H1 (cell line): ENCODE measurements around the gene MRPL9. TPM values are rescaled to one million over a fixed set of nuclear protein-coding genes. Genes with fewer than 3 reads are reported as not detected.

Experiments
- CTCF ChIA-PET: fragments of 300-600 bp; sonication (Branson Sonifier 250); formaldehyde crosslinking; loops from one replicate; lab custom pipeline; 2021; ENCODE audit not compliant: partially characterized antibody; lab: Charles Lee
- POLR2A ChIA-PET: fragments of 300-600 bp; sonication (Branson Sonifier 250); formaldehyde crosslinking; loops from one replicate; lab custom pipeline; 2021; ENCODE audit warnings: inconsistent platforms; ENCODE audit not compliant: partially characterized antibody; lab: Charles Lee
- DNase-seq, 2 experiments: peaks; one replicate each; pipeline versions ENCODE4 v3.0.0 to v3.0.0-alpha.2; 2010 to 2022; ENCODE audit warnings: low spot score in 2 of 2, low read depth in 1 of 2, mixed read lengths in 1 of 2
- FAIRE-seq: peaks from 2 replicates; lab custom pipeline; 2011; peaks lifted over from hg19 to GRCh38; lab: Jason Lieb, UNC
- H2AFZ ChIP-seq: 2 replicates; pipeline ENCODE4 v1.8.1; 2012; ENCODE audit warnings: low read length, inconsistent platforms
- H2AK5ac ChIP-seq: 2 replicates; pipeline ENCODE4 v1.6.1; 2013; ENCODE audit warnings: low read depth, low read length
- H2BK120ac ChIP-seq: replicated peaks from 2 replicates; pipeline ENCODE3; 2013; ENCODE audit warnings: low read depth, low read length, inconsistent platforms
- H2BK12ac ChIP-seq: 2 replicates; pipeline ENCODE4 v1.6.1; 2013; ENCODE audit warnings: low read depth, low read length
- H2BK15ac ChIP-seq: 2 replicates; pipeline ENCODE4 v1.6.1; 2013; ENCODE audit warnings: low read length
- H2BK20ac ChIP-seq: 2 replicates; pipeline ENCODE4 v1.6.1; 2013; ENCODE audit warnings: low read length
- H2BK5ac ChIP-seq: 2 replicates; pipeline ENCODE4 v1.6.1; 2013; ENCODE audit warnings: low read depth, low read length
- H3K14ac ChIP-seq: 2 replicates; pipeline ENCODE4 v1.6.1; 2013; ENCODE audit warnings: inconsistent platforms; ENCODE audit not compliant: insufficient read length
- H3K18ac ChIP-seq: 2 replicates; pipeline ENCODE4 v1.6.1; 2013; ENCODE audit warnings: low read length; ENCODE audit errors: extremely low read depth
- H3K23ac ChIP-seq: 2 replicates; pipeline ENCODE4 v1.6.1; 2013; ENCODE audit warnings: inconsistent platforms; ENCODE audit not compliant: insufficient read length
- H3K23me2 ChIP-seq: 2 replicates; pipeline ENCODE4 v1.6.1; 2013; ENCODE audit warnings: low read depth, low read length
- H3K27ac ChIP-seq: 2 replicates; pipeline ENCODE4 v1.6.1; 2011; ENCODE audit warnings: low read depth, low read length, inconsistent platforms
- H3K27me3 ChIP-seq, 4 experiments: replicated peaks in 1 of 4; 1 replicate in 1 of 4; 2 replicates in 3 of 4; pipeline versions ENCODE4 v1.6.1 to v1.8.1; 2011 to 2013; ENCODE audit warnings: low read length in 3 of 4, mild to moderate bottlenecking in 3 of 4, inconsistent platforms in 2 of 4, mixed read lengths in 2 of 4, moderate library complexity in 1 of 4; ENCODE audit not compliant: control insufficient read depth in 3 of 4, insufficient read depth in 3 of 4; ENCODE audit errors: extremely low read depth in 1 of 4
- H3K36me3 ChIP-seq, 4 experiments: 2 replicates each; pipeline versions ENCODE4 v1.6.1 to v1.8.1; 2011 to 2013; ENCODE audit warnings: mild to moderate bottlenecking in 4 of 4, low read length in 3 of 4, moderate library complexity in 2 of 4, control low read depth in 1 of 4, inconsistent platforms in 1 of 4; ENCODE audit not compliant: insufficient read depth in 4 of 4, control insufficient read depth in 2 of 4
- H3K4ac ChIP-seq: replicated peaks from 2 replicates; pipeline ENCODE3; 2013; ENCODE audit warnings: low read length, low read depth, mixed read lengths, inconsistent platforms; ENCODE audit not compliant: insufficient read length
- H3K4me1 ChIP-seq, 4 experiments: replicated peaks in 1 of 4; 1 replicate in 1 of 4; 2 replicates in 3 of 4; pipeline versions ENCODE4 v1.6.1 to v1.8.1; 2011 to 2013; ENCODE audit warnings: low read length in 3 of 4, inconsistent platforms in 2 of 4, mixed read lengths in 1 of 4; ENCODE audit not compliant: insufficient read depth in 4 of 4, control insufficient read depth in 3 of 4
- H3K4me2 ChIP-seq, 2 experiments: 2 replicates each; pipeline versions ENCODE4 v1.6.1 to v1.8.1; 2011 to 2013; ENCODE audit warnings: low read depth in 2 of 2, low read length in 2 of 2, control low read depth in 1 of 2, inconsistent platforms in 1 of 2, mild to moderate bottlenecking in 1 of 2; ENCODE audit not compliant: insufficient read depth in 1 of 2
- H3K4me3 ChIP-seq, 4 experiments: fragments of 200-600, 300-600 bp in 1 of 4; sonication (generic), shearing (Covaris generic), sonication (Bioruptor Twin) in 1 of 4; 2 replicates each; pipeline versions ENCODE4 v1.5.1 to v1.8.1; 2011 to 2016; ENCODE audit warnings: low read length in 4 of 4, low read depth in 3 of 4, control low read depth in 2 of 4, inconsistent platforms in 2 of 4, mild to moderate bottlenecking in 2 of 4, mixed read lengths in 1 of 4, moderate library complexity in 1 of 4; ENCODE audit not compliant: insufficient read depth in 2 of 4; ENCODE audit errors: extremely low read depth in 1 of 4
- H3K56ac ChIP-seq: replicated peaks from 2 replicates; pipeline ENCODE3; 2013; ENCODE audit warnings: low read depth, mild to moderate bottlenecking, mixed read lengths, low read length, inconsistent platforms; ENCODE audit not compliant: insufficient read length
- H3K79me1 ChIP-seq: 2 replicates; pipeline ENCODE4 v1.6.1; 2013; ENCODE audit warnings: low read depth, low read length, control low read depth
- H3K79me2 ChIP-seq, 2 experiments: 2 replicates each; pipeline versions ENCODE4 v1.6.1 to v1.8.1; 2012 to 2013; ENCODE audit warnings: low read length in 2 of 2, mild to moderate bottlenecking in 2 of 2, inconsistent platforms in 1 of 2; ENCODE audit not compliant: insufficient read depth in 2 of 2, control insufficient read depth in 1 of 2
- H3K9ac ChIP-seq, 4 experiments: replicated peaks in 1 of 4; 1 replicate in 1 of 4; 2 replicates in 3 of 4; pipeline versions ENCODE4 v1.6.1 to v1.8.1; 2011 to 2013; ENCODE audit warnings: low read depth in 3 of 4, low read length in 3 of 4, control low read depth in 2 of 4, mild to moderate bottlenecking in 2 of 4, moderate library complexity in 2 of 4, inconsistent platforms in 1 of 4; ENCODE audit errors: extremely low read depth in 1 of 4
- H3K9me3 ChIP-seq, 2 experiments: 2 replicates each; pipeline versions ENCODE4 v1.6.1 to v1.8.1; 2012 to 2013; ENCODE audit warnings: mild to moderate bottlenecking in 2 of 2, moderate library complexity in 2 of 2, control low read depth in 1 of 2, inconsistent platforms in 1 of 2, low read depth in 1 of 2, low read length in 1 of 2, mixed read lengths in 1 of 2; ENCODE audit not compliant: insufficient read depth in 2 of 2
- H4K20me1 ChIP-seq, 2 experiments: replicated peaks in 1 of 2; 2 replicates each; pipeline versions ENCODE3 to v1.8.1; 2011 to 2013; ENCODE audit warnings: inconsistent platforms in 2 of 2, low read length in 2 of 2, mild to moderate bottlenecking in 1 of 2; ENCODE audit not compliant: insufficient read depth in 2 of 2, control insufficient read depth in 1 of 2
- H4K5ac ChIP-seq: 2 replicates; pipeline ENCODE4 v1.6.1; 2013; ENCODE audit warnings: low read length, low read depth, mixed read lengths, inconsistent platforms; ENCODE audit not compliant: insufficient read length
- H4K8ac ChIP-seq: 2 replicates; pipeline ENCODE4 v1.8.0; 2013; ENCODE audit warnings: mild to moderate bottlenecking, moderate library complexity, low read length, inconsistent platforms; ENCODE audit not compliant: insufficient read depth; ENCODE audit errors: extremely low read depth
- H4K91ac ChIP-seq: replicated peaks from 2 replicates; pipeline ENCODE3; 2013; ENCODE audit warnings: low read length, mixed read lengths, inconsistent platforms; ENCODE audit not compliant: insufficient read length
- ASH2L ChIP-seq: fragments of 200-600, 300-600 bp; sonication (generic); IDR thresholded peaks from one replicate; pipeline ENCODE4 v1.7.1; 2017; ENCODE audit warnings: low read length
- BACH1 ChIP-seq: IDR thresholded peaks from 2 replicates; pipeline ENCODE4 v1.6.1; 2012; ENCODE audit warnings: low read length, improper control_type of control experiment
- CHD2 ChIP-seq: IDR thresholded peaks from 2 replicates; pipeline ENCODE4 v1.6.1; 2012; ENCODE audit warnings: low read length, improper control_type of control experiment
- CTBP2 ChIP-seq: IDR thresholded peaks from 2 replicates; pipeline ENCODE4 v1.7.0; 2011; ENCODE audit warnings: borderline replicate concordance, mild to moderate bottlenecking, moderate library complexity, mixed read lengths, low read length; ENCODE audit not compliant: insufficient read depth, insufficient read length
- KDM4A ChIP-seq: IDR thresholded peaks from one replicate; pipeline ENCODE4 v1.7.1; 2012; ENCODE audit warnings: low read depth, mild to moderate bottlenecking, moderate library complexity, low read length, inconsistent platforms; ENCODE audit not compliant: severe bottlenecking
- KDM5A ChIP-seq: fragments of 200-600 bp; IDR thresholded peaks from 2 replicates; pipeline ENCODE4 v1.7.1; 2012; ENCODE audit warnings: mild to moderate bottlenecking, low read length, inconsistent platforms, mixed read lengths
- PHF8 ChIP-seq: fragments of 200-600 bp; sonication (generic); conservative IDR thresholded peaks from 2 replicates; pipeline ENCODE4 v1.7.1; 2012; ENCODE audit warnings: low read depth, mild to moderate bottlenecking, inconsistent platforms, low read length, moderate library complexity
- SAP30 ChIP-seq: fragments of 300-600 bp; sonication (generic); IDR thresholded peaks from 2 replicates; pipeline ENCODE4 v1.7.1; 2012; ENCODE audit warnings: low read length, moderate library complexity, mild to moderate bottlenecking, inconsistent platforms; ENCODE audit not compliant: insufficient read depth, insufficient replicate concordance
- SIRT6 ChIP-seq: IDR thresholded peaks from one replicate; pipeline ENCODE4 v1.7.1; 2012; ENCODE audit warnings: low read length, inconsistent platforms
- WGBS, 2 experiments: shearing (Covaris generic) in 1 of 2; methylation state at CpG; one replicate each; pipeline versions ENCODE4 v1.1.6 to v1.1.7; 2013 to 2015; ENCODE audit warnings: low lambda C conversion rate in 2 of 2, mixed read lengths in 2 of 2, inconsistent platforms in 1 of 2, low coverage in 1 of 2, missing lambda C conversion rate in 1 of 2; ENCODE audit not compliant: insufficient replicate concordance in 2 of 2, insufficient coverage in 1 of 2, insufficient read length in 1 of 2; ENCODE audit errors: extremely low coverage in 1 of 2, missing lambda C conversion rate in 1 of 2; 5-methylcytosine and 5-hydroxymethylcytosine counted together
- polyA plus RNA-seq, 7 experiments: library from polyadenylated mRNA; depleted of rRNA in 3 of 7; stranded (reverse) in 5 of 7; unstranded in 2 of 7; fragments of >200 nt in 5 of 7; fragments of 200-250 nt in 2 of 7; gene quantifications; 1 replicate in 5 of 7; 2 replicates in 1 of 7; 4 replicates in 1 of 7; pipeline versions ENCODE4 v1.2.1 to v1.2.3, GENCODE V29; 2011 to 2013; ENCODE audit warnings: missing spikeins in 2 of 7, mixed read lengths in 2 of 7
- total RNA-seq: library from RNA; stranded (reverse); fragmentation: NEBNext Ultra II Directional; extraction: Animal tissue kit (Norgen Biotek cat#: 25700); gene quantifications from 2 replicates; pipeline ENCODE4 v1.2.1, GENCODE V29; 2021

Gene MRPL9
- total and polyA plus RNA-seq, 2 of the 8 experiments (the other 6 are each of a cell fraction or from before 2014, with no cell fraction given), result 74.9 to 113 TPM

GRCh38 chr1:151790940-151791651 lies 27.8 kb upstream of the MRPL9 start:
- peak; percentile 77 for TF ChIP-seq CHD2
- TF ChIP-seq KDM5A, result 0 out of 2 replicates have a peak, but pooled peaks have one; percentile 54
- TF ChIP-seq BACH1, result no peak
- peak; percentile 39 for TF ChIP-seq KDM4A
- peak; percentile 72 for TF ChIP-seq ASH2L
- peak; percentile 45 for TF ChIP-seq PHF8
- peak; percentile 7 for TF ChIP-seq SAP30
- no peak for TF ChIP-seq CTBP2
- TF ChIP-seq SIRT6, result no peak
- Histone ChIP-seq H3K56ac (no peak overlapping the region), H2AK5ac (no peak overlapping the region), H2BK20ac (no peak overlapping the region), H3K4ac (no peak overlapping the region), H4K8ac (no peak overlapping the region; the same call in 1 of the 2 replicates), H2AFZ (peak overlapping the region; percentile 98), H3K79me2 (0 out of 4 replicates have a peak, but pooled peaks cover 0 to 3% of the 10 kb centered on the region in 2 experiments), H3K36me3 (no peaks in the 10 kb centered on the region), H3K23ac (no peak overlapping the region), H2BK120ac (no peak overlapping the region), H3K9me3 (no peaks in the 10 kb centered on the region), H3K4me2 (peak overlapping the region; percentile 81 to 94), H4K5ac (no peak overlapping the region), H3K9ac (peak overlapping the region in 3 of 4 experiments; percentile 9 to 86 (median 46); a peak in 3 of 7 replicates), H2BK15ac (no peak overlapping the region), H3K27ac (no peak overlapping the region), H4K91ac (no peak overlapping the region), H3K4me1 (peaks cover 0 to 2% (median 0%) of the 10 kb centered on the region in 4 experiments; a peak in 1 of 7 replicates), H2BK5ac (no peak overlapping the region), H2BK12ac (peak overlapping the region; percentile 60; the same call in 1 of the 2 replicates), H3K27me3 (no peaks in the 10 kb centered on the region), H3K4me3 (peak overlapping the region; percentile 54 to 95 (median 88)), H4K20me1 (no peaks in the 10 kb centered on the region), H3K18ac (no peak overlapping the region), H3K79me1 (no peaks in the 10 kb centered on the region; the same call in 1 of the 2 replicates), H3K23me2 (peaks cover 13% of the 10 kb centered on the region), H3K14ac (peak overlapping the region; percentile 92)
- POLR2A ChIA-PET, result interaction anchor here (1.0 to 2.3 kb wide), 3 partner anchors 11 to 36 kb away, joined by 3 to 10 read pairs (median 4); partner anchors contain the start of gene MRPL9
- DNase-seq, result no peak
- CTCF ChIA-PET, result interaction anchor here (2.0 kb wide), 1 partner anchor 11 kb away, joined by 6 read pairs; no protein-coding TSS in a partner anchor
- WGBS, 2 experiments, result 2% methylated on average over 36 of the region's 52 CpGs; no CpG with 5 or more reads in 1 of the 2 experiments
- no peak for FAIRE-seq
